SU-DHL-6 (cell line): ENCODE results near the gene DNASE2B.

Source experiments
- CTCF ChIP-seq: fragments of 200-600 bp; sonication (generic); IDR thresholded peaks from one replicate; pipeline ENCODE4 v1.5.1; 2017; ENCODE audit warnings: antibody characterized with exemption, mild to moderate bottlenecking, low read length, moderate library complexity; ENCODE audit not compliant: insufficient read depth, poor library complexity, severe bottlenecking
- EZH2phosphoT487 ChIP-seq: fragments of 200-600 bp; sonication (generic), shearing (Covaris generic); conservative IDR thresholded peaks from 2 replicates; pipeline ENCODE4 v1.6.1; 2018; ENCODE audit warnings: mild to moderate bottlenecking, antibody characterized with exemption, low read length, moderate library complexity, mixed read lengths

- TF ChIP-seq CTCF, result no peak
- TF ChIP-seq EZH2phosphoT487, result no peak
Observed at GRCh38 chr1:84426376-84426775, 28.1 kb downstream of the DNASE2B start.
